ENCODE data around the gene F2RL1. TPM values are rescaled to one million over a fixed set of nuclear protein-coding genes. Genes with fewer than 3 reads are reported as not detected.

Gene F2RL1
- total and polyA plus RNA-seq, 4 donors: 3.8 to 19.2 (median 5.4) TPM

DNA sequence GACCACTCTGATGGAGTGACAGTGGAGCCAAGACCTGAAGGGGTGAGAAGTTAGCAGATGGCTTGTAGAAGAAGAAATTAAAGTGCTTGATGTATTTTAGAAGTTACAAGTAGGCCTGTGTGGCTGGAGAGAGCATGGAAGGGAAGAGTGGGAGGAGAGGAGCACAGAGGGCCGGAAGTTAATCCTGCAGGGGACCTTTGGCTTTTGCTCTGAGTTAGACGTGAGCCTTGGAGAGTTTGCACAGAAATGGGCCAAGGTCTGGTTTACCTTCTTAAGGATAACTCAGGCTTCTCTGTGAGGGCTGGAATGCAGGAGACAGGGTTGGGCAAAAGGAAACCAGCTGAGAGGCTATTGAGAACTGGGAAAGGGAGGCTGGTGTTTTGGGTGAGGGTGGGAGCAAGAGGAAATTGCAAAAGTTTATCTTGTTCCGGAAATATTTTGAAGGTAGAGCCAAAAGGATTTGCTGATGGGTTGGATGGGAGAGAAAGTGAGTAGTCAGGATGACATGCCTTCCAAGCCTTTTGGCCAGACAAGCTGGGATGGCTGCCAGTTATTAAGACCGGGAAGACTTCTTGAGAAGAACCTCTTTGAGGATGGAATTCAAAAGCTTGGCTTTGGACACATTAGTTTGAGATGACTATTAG lies 17.5 kb upstream of the F2RL1 start:
- peak in 2 of 3 donors; percentile 37 to 64 for DNase-seq
- H3K27me3 ChIP-seq (ENCODE audit: control insufficient read depth in 3 of 3, insufficient read depth in 3 of 3, low read length in 2 of 3): no peaks in the 10 kb centered on the region
- peaks cover 0 to 10% (median 2%) of the 10 kb centered on the region in 5 donors for H3K4me1 ChIP-seq (ENCODE audit: control insufficient read depth in 5 of 5, insufficient read depth in 5 of 5, low read length in 5 of 5)
- H3K4me3 ChIP-seq: no peak overlapping the region
- no peaks in the 10 kb centered on the region for H3K9me3 ChIP-seq (ENCODE audit: control insufficient read depth in 4 of 4, insufficient read depth in 3 of 4, low read length in 3 of 4)
- no peak for ATAC-seq (ENCODE audit: insufficient read depth, low FRiP score)
- H3K27ac ChIP-seq (ENCODE audit: low read depth in 1 of 2, low read length in 1 of 2): peak overlapping the region in 1 of 2 donors; percentile 23
- no peak for TF ChIP-seq CTCF (IDR thresholded peaks at IDR 0.05; ENCODE audit: control extremely low read depth, extremely low read depth)
- H3K36me3 ChIP-seq (ENCODE audit: control insufficient read depth in 4 of 4, insufficient read depth in 4 of 4, low read length in 4 of 4): no peaks in the 10 kb centered on the region
- H3K9ac ChIP-seq (ENCODE audit: insufficient read depth in 1 of 2, low read length in 2 of 2): no peak overlapping the region
- 52 to 58% methylated on average over 4 of the region's 4 CpGs for WGBS, 2 donors

DNA sequence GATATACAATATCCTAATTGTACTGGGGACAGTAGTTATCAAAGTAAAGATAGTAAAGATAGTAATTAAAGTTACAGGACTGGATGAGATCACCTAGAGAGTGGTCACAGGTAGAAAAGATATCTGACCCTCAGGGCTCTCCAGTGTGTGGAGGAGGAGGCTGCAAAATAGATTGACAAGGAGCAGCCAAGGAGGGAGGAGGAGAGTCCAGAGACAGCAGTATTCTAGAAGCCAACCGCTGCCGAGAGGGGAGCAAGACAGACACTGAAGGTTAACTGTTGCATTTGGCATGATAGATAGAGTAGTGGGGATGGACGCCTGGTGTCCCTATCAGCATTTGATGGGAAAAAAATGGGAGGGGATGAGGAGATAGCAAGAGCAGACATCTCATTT lies 17.0 kb upstream of the F2RL1 start:
- TF ChIP-seq CTCF (IDR thresholded peaks at IDR 0.05; ENCODE audit: control extremely low read depth, extremely low read depth): no peak
- no peak for ATAC-seq (ENCODE audit: insufficient read depth, low FRiP score)
- WGBS, 2 donors: 76 to 85% methylated on average over 3 of the region's 3 CpGs
- peaks cover 0 to 12% (median 2%) of the 10 kb centered on the region in 5 donors for H3K4me1 ChIP-seq (ENCODE audit: control insufficient read depth in 5 of 5, insufficient read depth in 5 of 5, low read length in 5 of 5)
- no peak for DNase-seq
- no peak overlapping the region for H3K27ac ChIP-seq (ENCODE audit: low read depth in 1 of 2, low read length in 1 of 2)
- H3K36me3 ChIP-seq (ENCODE audit: control insufficient read depth in 4 of 4, insufficient read depth in 4 of 4, low read length in 4 of 4): no peaks in the 10 kb centered on the region
- no peak overlapping the region for H3K4me3 ChIP-seq
- no peaks in the 10 kb centered on the region for H3K27me3 ChIP-seq (ENCODE audit: control insufficient read depth in 3 of 3, insufficient read depth in 3 of 3, low read length in 2 of 3)
- no peaks in the 10 kb centered on the region for H3K9me3 ChIP-seq (ENCODE audit: control insufficient read depth in 4 of 4, insufficient read depth in 3 of 4, low read length in 3 of 4)
- H3K9ac ChIP-seq (ENCODE audit: insufficient read depth in 1 of 2, low read length in 2 of 2): no peak overlapping the region

DNA sequence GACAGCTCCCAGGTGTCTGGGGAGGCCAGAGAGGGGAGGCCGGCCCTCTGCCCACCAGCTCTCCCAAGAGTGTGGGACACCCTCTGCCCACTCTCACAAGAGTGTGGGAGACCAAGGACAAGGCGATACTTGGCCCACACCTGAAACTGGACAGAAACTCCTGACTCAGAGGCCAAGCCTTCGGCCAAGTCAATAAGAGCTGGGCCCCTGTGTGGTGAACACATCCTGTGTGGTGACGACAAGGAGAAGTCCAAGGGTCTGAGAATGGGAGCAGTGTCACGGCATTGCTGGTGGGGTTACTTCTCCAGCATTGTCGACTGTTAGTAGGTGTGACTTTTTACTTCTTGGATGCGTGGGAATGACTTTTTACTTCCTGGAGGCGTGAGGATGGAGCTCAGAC lies 14.6 kb upstream of the F2RL1 start:
- WGBS, 2 donors: 67 to 87% methylated on average over 8 of the region's 8 CpGs
- no peaks in the 10 kb centered on the region for H3K9me3 ChIP-seq (ENCODE audit: control insufficient read depth in 4 of 4, insufficient read depth in 3 of 4, low read length in 3 of 4)
- no peak for TF ChIP-seq CTCF (IDR thresholded peaks at IDR 0.05; ENCODE audit: control extremely low read depth, extremely low read depth)
- peaks cover 0 to 12% (median 2%) of the 10 kb centered on the region in 5 donors for H3K4me1 ChIP-seq (ENCODE audit: control insufficient read depth in 5 of 5, insufficient read depth in 5 of 5, low read length in 5 of 5)
- H3K36me3 ChIP-seq (ENCODE audit: control insufficient read depth in 4 of 4, insufficient read depth in 4 of 4, low read length in 4 of 4): no peaks in the 10 kb centered on the region
- no peak overlapping the region for H3K9ac ChIP-seq (ENCODE audit: insufficient read depth in 1 of 2, low read length in 2 of 2)
- H3K27me3 ChIP-seq (ENCODE audit: control insufficient read depth in 3 of 3, insufficient read depth in 3 of 3, low read length in 2 of 3): no peaks in the 10 kb centered on the region
- no peak overlapping the region for H3K4me3 ChIP-seq
- no peak for ATAC-seq (ENCODE audit: insufficient read depth, low FRiP score)
- H3K27ac ChIP-seq (ENCODE audit: low read depth in 1 of 2, low read length in 1 of 2): no peak overlapping the region
- DNase-seq: no peak
